ENCODE data around the gene CAPNS2.
A peak's percentile ranks its signal among the peaks of the same experiment; 100 is the strongest.

CAPNS2 gene

DNA sequence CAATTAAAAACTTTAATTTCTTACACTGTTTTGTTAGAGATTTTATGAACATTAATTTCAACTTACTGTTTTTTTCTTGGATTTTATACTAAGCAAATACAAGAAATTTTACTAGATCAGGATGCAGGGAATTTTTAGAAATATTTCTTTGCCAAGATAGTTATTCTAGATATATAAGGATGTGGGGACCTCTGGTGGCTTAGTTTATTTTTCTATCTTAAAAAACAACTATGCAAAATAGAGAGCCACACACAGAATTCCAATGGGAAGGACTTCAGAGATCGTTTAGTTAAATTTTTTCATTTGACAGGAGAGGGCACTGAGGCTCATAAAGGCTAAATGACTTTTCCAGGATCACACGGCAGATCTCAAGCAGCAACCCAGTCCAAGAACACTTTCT, 23.0 kb upstream of the CAPNS2 start:
- no peak for DNase-seq
- no peaks in the 10 kb centered on the region for H3K27me3 ChIP-seq (replicated peaks; ENCODE audit: insufficient read depth, low read length)
- H3K36me3 ChIP-seq (replicated peaks; ENCODE audit: insufficient read depth, low read length) = no peaks in the 10 kb centered on the region
- H3K9me2 ChIP-seq (replicated peaks; ENCODE audit: insufficient read depth, low read length) = no peaks in the 10 kb centered on the region
- no peak overlapping the region for H3K4me3 ChIP-seq (ENCODE audit: low read length)
- H3K4me2 ChIP-seq (ENCODE audit: low read depth, low read length) = no peak overlapping the region
- H3K79me2 ChIP-seq (ENCODE audit: low read length) = no peaks in the 10 kb centered on the region
- H3F3A ChIP-seq (ENCODE audit: insufficient read depth, low read length) = no peaks in the 10 kb centered on the region
- no peaks in the 10 kb centered on the region for H4K20me1 ChIP-seq (ENCODE audit: insufficient read depth, low read length)
- no peaks in the 10 kb centered on the region for H3K4me1 ChIP-seq (ENCODE audit: low read length)
- H3K9me3 ChIP-seq (replicated peaks; ENCODE audit: insufficient read depth, low read length) = no peaks in the 10 kb centered on the region
- no peak overlapping the region for H3K9ac ChIP-seq (ENCODE audit: low read length)
- H2AFZ ChIP-seq (ENCODE audit: low read length) = no peak overlapping the region
- TF ChIP-seq, protein P1, sequence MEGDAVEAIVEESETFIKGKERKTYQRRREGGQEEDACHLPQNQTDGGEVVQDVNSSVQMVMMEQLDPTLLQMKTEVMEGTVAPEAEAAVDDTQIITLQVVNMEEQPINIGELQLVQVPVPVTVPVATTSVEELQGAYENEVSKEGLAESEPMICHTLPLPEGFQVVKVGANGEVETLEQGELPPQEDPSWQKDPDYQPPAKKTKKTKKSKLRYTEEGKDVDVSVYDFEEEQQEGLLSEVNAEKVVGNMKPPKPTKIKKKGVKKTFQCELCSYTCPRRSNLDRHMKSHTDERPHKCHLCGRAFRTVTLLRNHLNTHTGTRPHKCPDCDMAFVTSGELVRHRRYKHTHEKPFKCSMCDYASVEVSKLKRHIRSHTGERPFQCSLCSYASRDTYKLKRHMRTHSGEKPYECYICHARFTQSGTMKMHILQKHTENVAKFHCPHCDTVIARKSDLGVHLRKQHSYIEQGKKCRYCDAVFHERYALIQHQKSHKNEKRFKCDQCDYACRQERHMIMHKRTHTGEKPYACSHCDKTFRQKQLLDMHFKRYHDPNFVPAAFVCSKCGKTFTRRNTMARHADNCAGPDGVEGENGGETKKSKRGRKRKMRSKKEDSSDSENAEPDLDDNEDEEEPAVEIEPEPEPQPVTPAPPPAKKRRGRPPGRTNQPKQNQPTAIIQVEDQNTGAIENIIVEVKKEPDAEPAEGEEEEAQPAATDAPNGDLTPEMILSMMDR (IDR thresholded peaks at IDR 0.05; ENCODE audit: low read length) = peak; percentile 19; the same call in 1 of the 2 replicates
- no peak for TF ChIP-seq EZH2phosphoT487 (IDR thresholded peaks at IDR 0.05; ENCODE audit: low read length)
- TF ChIP-seq EZH2 (optimal IDR thresholded peaks at IDR 0.05; ENCODE audit: low read depth, low read length) = no peak
- no peak overlapping the region for H3K27ac ChIP-seq (ENCODE audit: low read length)

DNA sequence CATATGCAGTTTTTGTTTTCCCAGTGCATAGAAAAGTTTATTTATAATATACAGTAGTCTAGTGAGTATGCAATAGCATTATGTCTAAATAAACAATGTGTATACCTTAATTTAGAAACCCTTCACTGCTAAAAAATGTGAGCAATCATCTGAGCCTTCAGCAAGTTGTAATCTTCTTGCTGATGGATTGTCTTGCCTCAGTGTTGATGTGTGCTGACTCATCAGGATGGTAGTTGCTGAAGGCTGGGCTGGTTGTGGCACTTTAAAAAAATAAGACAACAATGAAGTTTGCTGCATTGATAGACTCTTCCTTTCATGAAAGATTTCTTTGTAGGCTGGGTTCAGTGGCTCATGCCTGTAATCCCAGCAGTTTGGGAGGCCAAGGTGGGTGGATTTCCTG, 13.9 kb upstream of the CAPNS2 start:
- H3K9ac ChIP-seq (ENCODE audit: low read length) = no peak overlapping the region
- H3K9me2 ChIP-seq (replicated peaks; ENCODE audit: insufficient read depth, low read length) = no peaks in the 10 kb centered on the region
- no peak overlapping the region for H3K27ac ChIP-seq (ENCODE audit: low read length)
- no peak for DNase-seq
- no peaks in the 10 kb centered on the region for H3K36me3 ChIP-seq (replicated peaks; ENCODE audit: insufficient read depth, low read length)
- H3K9me3 ChIP-seq (replicated peaks; ENCODE audit: insufficient read depth, low read length) = no peaks in the 10 kb centered on the region
- no peak overlapping the region for H2AFZ ChIP-seq (ENCODE audit: low read length)
- no peaks in the 10 kb centered on the region for H4K20me1 ChIP-seq (ENCODE audit: insufficient read depth, low read length)
- H3K79me2 ChIP-seq (ENCODE audit: low read length) = no peaks in the 10 kb centered on the region
- H3F3A ChIP-seq (ENCODE audit: insufficient read depth, low read length) = no peaks in the 10 kb centered on the region
- no peaks in the 10 kb centered on the region for H3K4me1 ChIP-seq (ENCODE audit: low read length)
- H3K4me3 ChIP-seq (ENCODE audit: low read length) = no peak overlapping the region
- TF ChIP-seq EZH2 (optimal IDR thresholded peaks at IDR 0.05; ENCODE audit: low read depth, low read length) = no peak
- TF ChIP-seq, protein P1 (IDR thresholded peaks at IDR 0.05; ENCODE audit: low read length) = no peak
- no peaks in the 10 kb centered on the region for H3K27me3 ChIP-seq (replicated peaks; ENCODE audit: insufficient read depth, low read length)
- no peak overlapping the region for H3K4me2 ChIP-seq (ENCODE audit: low read depth, low read length)

DNA sequence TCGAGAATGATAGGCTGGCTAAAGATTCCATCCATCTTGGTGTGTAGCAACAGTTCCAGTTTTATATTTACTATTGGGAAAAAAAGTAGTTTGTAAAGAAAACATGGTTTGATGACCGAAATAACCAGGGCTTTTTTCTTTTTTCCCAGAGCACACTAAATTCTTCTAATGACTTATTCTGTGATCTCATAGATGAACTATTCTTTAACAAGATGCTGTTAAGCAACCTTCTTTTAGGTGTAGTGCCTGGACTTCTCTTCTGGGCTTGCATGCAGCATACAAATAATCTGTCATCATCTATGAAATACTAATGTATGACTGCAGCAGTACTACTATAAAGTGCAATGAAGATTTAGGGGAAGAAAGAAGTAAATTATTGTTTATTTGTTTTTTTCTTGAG, 11.0 kb upstream of the CAPNS2 start:
- no peak overlapping the region for H3K9ac ChIP-seq (ENCODE audit: low read length)
- H3K4me3 ChIP-seq (ENCODE audit: low read length) = no peak overlapping the region
- H3K27ac ChIP-seq (ENCODE audit: low read length) = no peak overlapping the region
- no peaks in the 10 kb centered on the region for H3F3A ChIP-seq (ENCODE audit: insufficient read depth, low read length)
- H3K9me2 ChIP-seq (replicated peaks; ENCODE audit: insufficient read depth, low read length) = no peaks in the 10 kb centered on the region
- H3K36me3 ChIP-seq (replicated peaks; ENCODE audit: insufficient read depth, low read length) = no peaks in the 10 kb centered on the region
- no peak overlapping the region for H3K4me2 ChIP-seq (ENCODE audit: low read depth, low read length)
- no peaks in the 10 kb centered on the region for H3K4me1 ChIP-seq (ENCODE audit: low read length)
- H4K20me1 ChIP-seq (ENCODE audit: insufficient read depth, low read length) = no peaks in the 10 kb centered on the region
- no peaks in the 10 kb centered on the region for H3K27me3 ChIP-seq (replicated peaks; ENCODE audit: insufficient read depth, low read length)
- DNase-seq = no peak
- no peaks in the 10 kb centered on the region for H3K79me2 ChIP-seq (ENCODE audit: low read length)
- no peak for TF ChIP-seq EZH2phosphoT487 (IDR thresholded peaks at IDR 0.05; ENCODE audit: low read length)
- TF ChIP-seq, protein P1 (IDR thresholded peaks at IDR 0.05; ENCODE audit: low read length) = no peak
- no peak for TF ChIP-seq EZH2 (optimal IDR thresholded peaks at IDR 0.05; ENCODE audit: low read depth, low read length)
- H2AFZ ChIP-seq (ENCODE audit: low read length) = no peak overlapping the region
- H3K9me3 ChIP-seq (replicated peaks; ENCODE audit: insufficient read depth, low read length) = no peaks in the 10 kb centered on the region
